Activated CD4-positive, CD25-positive, alpha-beta regulatory T cell treated with anti-CD3 and anti-CD28 coated beads, Interleukin-2, amount 50 U/mL, for 16 hours (primary cell): ENCODE measurements around the gene MAP3K12.
"Not testable (repeated sequence)": the region's sequence is repeated elsewhere in the genome, so short reads cannot be mapped to it uniquely, and the experiment has no call there.

Experiments used
- DNase-seq: peaks from one replicate; pipeline ENCODE4 v3.0.0-alpha.2; 2020; ENCODE audit warnings: low read depth, low spot score

MAP3K12 gene

GRCh38 chr12:53499266-53500141 is at the start of gene MAP3K12:
TSS of gene MAP3K12 (minus strand) at chr12:53499458. CDS start at chr12:53487391, 12,067 bp downstream.
- DNase-seq: no peak

- DNase-seq: not testable (repeated sequence)
Measured at GRCh38 chr12:53548354-53548753, 49.1 kb upstream of the MAP3K12 start.

- DNase-seq: peak; percentile 23
Measured at GRCh38 chr12:53543539-53543938, 44.3 kb upstream of the MAP3K12 start.

DNA sequence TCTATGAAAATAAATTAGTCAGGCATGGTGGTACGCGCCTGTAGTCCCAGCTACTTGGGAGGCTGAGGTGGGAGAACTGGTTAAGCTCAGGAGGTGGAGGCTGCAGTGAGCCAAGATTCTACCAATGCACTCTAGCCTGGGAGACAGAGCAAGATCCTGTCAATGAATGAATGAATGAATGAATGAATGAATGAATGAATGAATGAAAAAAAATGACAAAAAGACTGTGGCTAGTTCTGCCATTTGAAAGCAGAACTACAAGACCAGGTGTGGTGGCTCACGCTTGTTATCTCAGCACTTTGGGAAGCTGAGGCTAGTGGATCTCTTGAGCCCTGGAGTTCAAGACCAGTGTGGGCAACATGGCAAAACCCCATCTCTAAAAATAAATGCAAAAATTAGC is 40.3 kb upstream of the MAP3K12 start:
- DNase-seq: no peak

DNA sequence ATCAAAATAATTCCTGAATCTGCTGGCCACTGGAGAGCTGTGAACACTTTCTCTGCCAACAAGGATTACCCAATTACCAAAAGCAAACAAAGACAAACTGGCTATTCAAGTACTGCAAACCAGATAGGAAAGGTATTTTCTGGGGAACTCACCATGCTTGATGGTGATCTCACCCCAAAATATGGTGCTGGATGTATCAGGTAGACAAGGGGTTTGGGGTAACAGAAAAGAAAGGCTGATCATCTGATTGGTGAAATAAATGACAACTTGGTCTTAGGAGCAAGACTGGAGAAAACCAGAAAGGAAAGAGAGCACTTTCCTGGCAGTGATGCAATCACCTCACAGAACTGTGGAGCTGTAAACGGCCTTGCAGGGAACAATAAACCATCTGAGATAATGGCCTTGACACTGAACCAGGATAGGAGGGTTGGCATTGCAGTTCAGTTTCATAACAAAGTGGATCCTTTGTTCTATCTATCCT is 39.0 kb upstream of the MAP3K12 start:
- DNase-seq: no peak

GRCh38 chr12:53536962-53537361 is 37.7 kb upstream of the MAP3K12 start:
- DNase-seq: no peak

GRCh38 chr12:53533471-53533870 is 34.2 kb upstream of the MAP3K12 start:
- DNase-seq: no peak

DNA sequence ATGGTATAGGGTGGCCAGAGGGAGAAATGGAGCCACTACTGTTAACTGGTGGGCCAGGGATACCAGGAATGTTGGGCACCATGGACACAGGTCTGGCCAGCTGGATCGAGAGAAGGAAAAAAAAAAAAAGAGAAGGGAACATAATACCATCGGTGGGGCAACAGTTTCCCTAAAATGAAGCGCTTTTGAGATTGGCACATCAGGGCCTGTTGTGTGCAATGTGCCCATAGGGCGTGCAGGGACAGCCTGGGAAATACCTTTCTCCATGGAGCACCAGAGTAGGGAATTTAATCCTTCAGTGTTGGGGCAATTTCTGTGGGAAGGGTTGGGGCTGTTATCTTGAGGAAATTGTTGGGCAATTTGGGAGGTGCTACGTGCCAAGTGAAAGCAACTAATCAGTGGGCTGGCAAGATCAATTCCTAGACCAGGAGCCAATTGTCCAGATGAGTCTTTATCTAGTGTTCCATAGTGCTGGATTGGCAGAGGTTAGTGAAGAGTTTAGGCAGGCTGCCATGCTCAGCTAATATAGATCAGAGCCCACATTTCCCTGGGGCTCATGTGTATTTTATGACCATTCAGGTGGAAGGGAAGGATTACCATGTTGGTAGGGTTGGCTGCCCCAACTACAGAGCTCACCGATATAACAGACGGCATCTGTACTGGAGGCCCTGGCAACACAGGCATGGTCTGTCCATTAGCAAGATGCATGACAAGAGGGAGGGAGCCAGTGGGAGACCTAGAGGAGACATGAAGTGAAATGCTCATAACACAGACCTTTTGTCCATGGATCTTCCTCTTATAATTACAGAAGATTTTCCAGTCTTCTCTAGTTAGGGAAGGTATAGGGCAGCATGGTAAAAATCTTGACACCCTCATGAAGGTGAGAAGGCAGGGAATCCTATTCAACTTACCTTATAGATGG is 33.5 kb upstream of the MAP3K12 start:
- no peak for DNase-seq

DNA sequence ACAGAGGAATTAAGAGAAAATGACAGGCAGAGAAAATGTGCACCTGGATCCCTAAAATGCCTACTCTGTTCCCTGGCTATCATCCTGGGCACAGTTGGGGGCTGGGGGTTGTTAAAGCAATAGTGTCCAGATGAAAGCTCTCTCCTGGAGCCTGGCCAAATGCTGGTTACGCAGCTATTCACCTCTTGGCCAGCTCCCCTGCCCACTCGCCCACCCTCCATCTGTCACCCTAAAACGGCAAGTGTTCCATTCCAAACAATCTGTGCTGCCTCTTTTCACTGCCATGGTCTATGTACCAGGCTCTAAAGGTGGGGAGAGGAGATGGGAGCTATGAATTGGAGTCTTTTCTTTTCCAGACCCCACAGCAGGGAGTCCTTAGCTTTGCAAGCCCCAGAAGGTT is 32.8 kb upstream of the MAP3K12 start:
- DNase-seq: no peak

GRCh38 chr12:53530920-53531319 is 31.7 kb upstream of the MAP3K12 start:
- DNase-seq: no peak

DNA sequence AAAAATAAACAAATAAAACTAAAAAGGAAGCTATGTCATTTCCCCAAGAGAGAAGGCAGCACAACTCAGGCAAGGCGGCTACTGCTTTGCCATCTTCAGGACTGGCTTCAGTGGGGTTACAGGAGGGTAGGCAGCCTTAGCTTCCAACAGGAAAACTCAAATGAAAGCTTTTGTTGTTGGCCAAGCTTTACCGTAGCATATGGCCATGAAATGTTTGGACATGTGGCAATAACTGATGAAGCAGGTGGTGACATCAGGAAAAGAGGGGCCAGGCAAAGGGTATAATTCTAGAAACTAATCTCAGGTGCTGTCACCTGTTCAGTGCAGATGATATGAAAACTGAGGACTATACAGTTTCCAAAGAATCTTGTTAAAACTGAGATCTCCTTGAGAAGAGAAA is 30.8 kb upstream of the MAP3K12 start:
- DNase-seq: no peak

DNA sequence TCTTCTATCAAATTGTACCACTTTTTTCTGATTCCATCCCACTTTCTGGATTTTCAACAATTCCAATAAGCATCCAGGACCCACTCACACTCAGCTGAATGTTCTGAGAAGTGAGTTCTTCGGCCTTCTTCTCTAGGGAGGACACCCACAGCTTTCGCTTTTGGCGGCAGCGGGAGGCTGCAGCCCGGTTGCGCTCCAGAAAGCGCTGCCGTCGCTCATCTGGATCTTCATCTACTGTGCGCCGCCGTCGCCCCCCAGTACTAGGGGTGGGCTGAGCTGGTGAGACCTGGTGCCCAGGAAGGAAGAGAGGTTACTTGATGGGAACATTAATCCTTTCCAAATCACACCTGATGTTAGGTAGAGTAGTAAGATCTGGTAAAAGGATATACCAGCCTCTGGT is 25.2 kb upstream of the MAP3K12 start:
- DNase-seq: no peak

DNA sequence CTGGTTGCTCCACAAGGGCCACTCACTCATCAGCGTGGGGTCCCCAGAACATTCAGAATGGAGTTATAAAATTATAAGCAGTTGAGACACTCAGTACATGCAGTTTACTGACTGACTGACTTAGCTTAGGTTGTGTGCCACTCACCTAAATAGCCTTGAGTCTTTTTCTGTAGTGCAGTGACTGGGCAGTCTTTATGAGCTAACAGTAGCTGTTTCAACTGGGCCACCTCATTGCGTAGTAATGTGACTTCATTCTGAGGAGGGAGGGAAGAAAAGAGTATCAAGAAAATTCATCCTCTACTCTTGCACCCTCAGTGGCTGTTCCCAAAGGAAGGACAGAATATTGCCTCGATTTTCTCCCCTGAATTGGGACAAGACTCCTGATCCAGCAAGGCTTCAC is 23.9 kb upstream of the MAP3K12 start:
- DNase-seq: no peak

DNA sequence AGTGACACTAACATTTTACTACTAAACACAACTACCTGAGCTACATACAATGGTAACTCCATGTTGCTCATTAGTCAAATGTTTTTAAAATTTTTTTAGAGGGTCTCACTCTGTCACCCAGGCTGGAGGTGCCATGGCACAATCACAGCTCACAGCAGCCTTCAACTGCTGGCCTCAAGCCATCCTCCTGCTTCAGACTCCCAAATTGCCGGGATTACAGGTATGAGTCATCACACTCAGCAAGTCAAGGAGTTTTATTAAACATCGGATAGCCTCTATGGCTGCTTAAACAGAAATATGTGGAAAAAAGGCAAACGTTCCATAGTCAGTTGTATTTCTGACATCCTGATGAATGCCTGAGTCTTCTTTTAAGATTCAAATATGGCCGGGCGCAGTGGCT is 19.1 kb upstream of the MAP3K12 start:
- DNase-seq: no peak

GRCh38 chr12:53516758-53517455 is 17.6 kb upstream of the MAP3K12 start:
- no peak for DNase-seq

- no peak for DNase-seq
Measured at GRCh38 chr12:53515291-53515680, 16.0 kb upstream of the MAP3K12 start.

DNA sequence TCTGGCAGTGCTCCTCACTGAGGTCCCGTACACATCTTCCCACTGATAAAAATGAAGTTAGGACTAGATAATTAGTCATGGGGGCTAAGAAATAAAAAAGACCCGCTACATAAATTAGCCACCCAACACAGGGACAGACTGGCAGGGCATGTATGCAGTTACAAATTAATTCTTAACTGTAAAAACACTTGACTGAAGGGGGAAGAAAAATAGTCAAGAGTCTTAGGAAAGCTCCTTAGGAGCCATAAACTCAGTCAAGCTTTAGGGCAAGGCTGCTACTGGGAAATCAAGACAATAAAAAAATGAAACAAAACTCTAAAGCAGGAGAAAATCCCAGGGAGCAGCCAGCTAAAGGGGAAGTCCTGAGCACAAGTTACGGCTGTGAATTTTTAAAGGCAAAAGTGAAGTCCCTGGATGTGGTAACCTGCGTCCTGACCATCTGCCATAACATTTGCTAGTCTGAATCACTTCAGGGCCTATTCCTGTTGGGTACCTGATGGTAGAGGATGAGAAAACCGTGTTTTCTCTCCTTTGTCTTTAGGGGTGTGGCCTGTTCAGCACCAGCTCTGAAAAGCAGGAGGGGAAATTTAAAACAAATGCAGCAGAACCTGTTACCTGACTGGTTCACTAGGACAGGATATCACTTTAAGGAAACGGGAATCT is 15.5 kb upstream of the MAP3K12 start:
- DNase-seq: no peak

DNA sequence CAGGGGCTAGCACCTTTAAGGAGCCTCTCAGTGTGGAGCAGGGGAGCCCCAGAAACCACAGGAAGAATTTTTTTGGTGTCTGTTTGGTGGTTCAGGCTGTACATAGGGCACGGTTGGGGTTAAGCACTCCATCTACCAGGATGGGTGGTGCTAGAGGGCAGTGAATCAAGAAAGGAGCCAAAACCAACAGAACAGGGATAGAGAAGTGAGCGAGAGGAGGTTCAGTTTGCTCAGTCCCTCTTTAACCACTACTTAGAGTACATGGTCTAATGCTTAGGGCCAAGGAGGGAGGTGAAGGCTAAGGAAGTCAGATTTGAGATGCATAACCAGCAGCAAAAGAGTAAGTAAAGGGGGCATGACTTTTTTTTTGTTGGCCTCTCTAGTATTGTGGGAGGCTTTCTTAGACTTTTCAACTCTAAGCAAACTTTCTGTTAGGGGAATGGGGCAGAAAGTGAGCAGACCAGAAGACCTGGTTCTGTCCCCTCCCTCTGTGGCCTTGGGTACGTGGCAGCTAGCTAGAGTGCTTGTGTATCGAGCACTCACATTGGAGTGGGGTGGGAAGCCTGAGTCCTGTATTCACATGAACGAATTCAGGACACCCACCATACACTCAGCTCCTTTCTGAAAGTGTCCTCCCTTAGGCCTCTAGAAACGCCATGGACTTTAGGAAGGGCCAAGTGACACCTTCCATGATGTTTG is 14.6 kb upstream of the MAP3K12 start:
- no peak for DNase-seq

GRCh38 chr12:53510181-53510812 is 11.0 kb upstream of the MAP3K12 start:
- DNase-seq: no peak

GRCh38 chr12:53508534-53509170 is 9.4 kb upstream of the MAP3K12 start:
- peak; percentile 63 for DNase-seq
